Type B pancreatic cell (in vitro differentiated cells): ENCODE results near the gene KCNN1. TPM values are rescaled to one million over a fixed set of nuclear protein-coding genes. Genes with fewer than 3 reads are reported as not detected.
"Not testable (repeated sequence)": the region's sequence is repeated elsewhere in the genome, so short reads cannot be mapped to it uniquely, and the experiment has no call there.

Source experiments
- DNase-seq: peaks from one replicate; pipeline ENCODE4 v3.0.0; 2021; ENCODE audit warnings: mixed read lengths; ENCODE audit not compliant: unreplicated experiment; ENCODE audit errors: extremely low spot score
- H3K27ac Mint-ChIP-seq: 2 replicates; pipeline ENCODE4 v1.8.0; 2021; ENCODE audit warnings: mild to moderate bottlenecking, mixed read lengths
- H3K27me3 Mint-ChIP-seq: 2 replicates; pipeline ENCODE4 v1.8.0; 2021; ENCODE audit warnings: mixed read lengths
- H3K36me3 Mint-ChIP-seq: 2 replicates; pipeline ENCODE4 v1.8.0; 2021; ENCODE audit warnings: mixed read lengths
- H3K4me1 Mint-ChIP-seq: one replicate; pipeline ENCODE4 v1.8.0; 2021; ENCODE audit warnings: mixed read lengths; ENCODE audit not compliant: unreplicated experiment
- H3K4me3 Mint-ChIP-seq: 2 replicates; pipeline ENCODE4 v1.8.0; 2021; ENCODE audit warnings: mild to moderate bottlenecking, mixed read lengths
- H3K9me3 Mint-ChIP-seq: 2 replicates; pipeline ENCODE4 v1.8.0; 2021; ENCODE audit warnings: mixed read lengths
- total RNA-seq: library from RNA; stranded (reverse); gene quantifications from 2 replicates; pipeline ENCODE4 v1.2.1, GENCODE V29; 2021; ENCODE audit warnings: low replicate concordance
- TF ChIP-seq, protein P1 (sequence below): fragments of 200-600 bp; sonication (generic); conservative IDR thresholded peaks from 2 replicates; pipeline ENCODE4 v1.5.0; 2021; ENCODE audit warnings: antibody characterized with exemption, mild to moderate bottlenecking

KCNN1 gene
- total RNA-seq, 1 donor from 2014 or later: 13.4 TPM

DNA sequence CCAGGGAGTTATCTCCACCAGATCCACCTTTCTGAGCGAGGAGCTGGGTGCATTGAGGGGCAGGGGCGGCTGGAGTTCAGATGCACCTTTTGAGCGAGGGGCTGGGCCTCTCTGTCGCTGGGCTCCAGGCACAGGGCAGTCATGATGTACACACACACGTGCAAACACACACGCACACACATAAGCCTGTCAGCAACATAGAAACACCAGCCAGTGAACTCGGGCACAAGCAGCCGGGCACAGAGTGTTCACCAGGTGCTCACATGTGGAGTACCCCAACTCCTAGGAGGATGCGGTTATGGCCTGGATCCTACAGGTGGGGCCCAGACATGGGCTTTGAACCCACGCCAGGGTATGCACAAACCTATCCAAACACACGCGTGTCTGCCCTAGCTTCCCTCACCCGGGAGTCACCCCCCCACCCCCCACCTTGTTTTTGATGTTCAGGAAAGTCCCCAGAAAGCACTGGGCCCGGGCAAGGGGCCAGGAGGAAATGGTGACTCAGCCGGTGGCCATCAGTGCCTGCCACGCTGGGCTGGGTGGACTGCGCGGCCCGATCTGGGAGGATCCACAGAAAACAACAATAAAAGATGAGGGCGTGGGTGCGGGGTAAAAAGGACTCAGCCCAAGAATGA is 54.3 kb downstream of the KCNN1 start:
- no peak overlapping the region for H3K27ac Mint-ChIP-seq
- no peaks in the 10 kb centered on the region for H3K9me3 Mint-ChIP-seq
- H3K4me1 Mint-ChIP-seq: peaks cover 4% of the 10 kb centered on the region
- no peaks in the 10 kb centered on the region for H3K36me3 Mint-ChIP-seq
- DNase-seq: no peak
- no peaks in the 10 kb centered on the region for H3K27me3 Mint-ChIP-seq
- TF ChIP-seq, protein P1, sequence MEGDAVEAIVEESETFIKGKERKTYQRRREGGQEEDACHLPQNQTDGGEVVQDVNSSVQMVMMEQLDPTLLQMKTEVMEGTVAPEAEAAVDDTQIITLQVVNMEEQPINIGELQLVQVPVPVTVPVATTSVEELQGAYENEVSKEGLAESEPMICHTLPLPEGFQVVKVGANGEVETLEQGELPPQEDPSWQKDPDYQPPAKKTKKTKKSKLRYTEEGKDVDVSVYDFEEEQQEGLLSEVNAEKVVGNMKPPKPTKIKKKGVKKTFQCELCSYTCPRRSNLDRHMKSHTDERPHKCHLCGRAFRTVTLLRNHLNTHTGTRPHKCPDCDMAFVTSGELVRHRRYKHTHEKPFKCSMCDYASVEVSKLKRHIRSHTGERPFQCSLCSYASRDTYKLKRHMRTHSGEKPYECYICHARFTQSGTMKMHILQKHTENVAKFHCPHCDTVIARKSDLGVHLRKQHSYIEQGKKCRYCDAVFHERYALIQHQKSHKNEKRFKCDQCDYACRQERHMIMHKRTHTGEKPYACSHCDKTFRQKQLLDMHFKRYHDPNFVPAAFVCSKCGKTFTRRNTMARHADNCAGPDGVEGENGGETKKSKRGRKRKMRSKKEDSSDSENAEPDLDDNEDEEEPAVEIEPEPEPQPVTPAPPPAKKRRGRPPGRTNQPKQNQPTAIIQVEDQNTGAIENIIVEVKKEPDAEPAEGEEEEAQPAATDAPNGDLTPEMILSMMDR: no peak
- no peak overlapping the region for H3K4me3 Mint-ChIP-seq

DNA sequence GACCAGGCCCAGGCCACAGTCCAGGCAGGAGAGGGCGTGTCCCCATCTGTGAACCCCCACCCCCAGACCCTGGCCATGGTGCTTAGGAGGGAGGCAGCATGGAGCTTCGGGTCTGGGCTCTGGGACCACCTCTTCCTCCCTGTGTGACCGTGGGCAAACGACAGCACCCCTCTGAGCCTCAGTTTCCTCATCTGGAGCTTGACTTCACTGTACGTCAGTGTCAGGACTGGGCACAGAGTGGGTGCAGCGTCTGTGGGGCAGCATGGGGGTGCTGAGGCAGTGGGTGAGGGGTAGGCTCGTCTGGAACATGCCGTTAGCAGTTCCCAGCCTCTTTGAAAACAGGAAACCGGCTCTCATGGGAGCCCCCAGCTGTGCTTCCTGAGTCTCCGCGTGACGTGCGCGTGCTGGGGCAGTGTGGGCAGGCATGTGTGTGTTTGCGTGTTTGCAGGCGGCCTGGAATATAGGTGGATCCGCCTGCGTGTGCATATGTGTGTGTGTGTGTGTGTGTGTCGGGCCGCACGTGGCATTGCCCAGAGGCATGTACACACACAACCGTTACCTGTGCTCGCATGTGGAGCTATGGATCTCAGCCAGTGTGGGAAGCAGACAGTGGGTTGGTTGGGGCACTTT is 56.8 kb downstream of the KCNN1 start:
- H3K36me3 Mint-ChIP-seq: no peaks in the 10 kb centered on the region
- H3K27ac Mint-ChIP-seq: no peak overlapping the region
- DNase-seq: no peak
- H3K4me1 Mint-ChIP-seq: peaks cover 4% of the 10 kb centered on the region
- H3K4me3 Mint-ChIP-seq: no peak overlapping the region
- TF ChIP-seq, protein P1: no peak
- peaks cover 4% of the 10 kb centered on the region for H3K27me3 Mint-ChIP-seq
- H3K9me3 Mint-ChIP-seq: no peaks in the 10 kb centered on the region

DNA sequence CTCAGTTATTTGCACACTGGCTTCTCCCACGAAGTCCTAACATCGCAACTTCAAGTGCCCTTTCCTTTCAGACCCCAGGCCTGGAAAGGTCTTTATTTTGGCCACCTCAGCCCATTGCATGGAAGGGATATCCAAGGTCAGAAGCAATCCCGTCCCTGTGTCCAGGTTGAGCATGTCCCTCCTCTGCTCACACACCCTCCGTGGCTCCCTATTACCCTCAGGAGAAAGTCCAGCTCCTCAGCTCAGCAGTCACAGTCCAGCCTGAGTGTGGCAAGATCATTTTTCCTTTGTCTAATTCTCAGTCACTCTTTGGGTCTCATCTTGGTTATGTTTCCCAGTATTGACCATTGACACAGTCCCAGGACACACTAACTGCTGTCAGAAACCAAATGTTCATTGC is 60.2 kb downstream of the KCNN1 start:
- H3K36me3 Mint-ChIP-seq: no peaks in the 10 kb centered on the region
- no peak overlapping the region for H3K27ac Mint-ChIP-seq
- H3K4me1 Mint-ChIP-seq: peaks cover 3% of the 10 kb centered on the region
- TF ChIP-seq, protein P1: no peak
- peaks cover 8% of the 10 kb centered on the region for H3K27me3 Mint-ChIP-seq
- H3K9me3 Mint-ChIP-seq: no peaks in the 10 kb centered on the region
- H3K4me3 Mint-ChIP-seq: no peak overlapping the region
- DNase-seq: no peak

DNA sequence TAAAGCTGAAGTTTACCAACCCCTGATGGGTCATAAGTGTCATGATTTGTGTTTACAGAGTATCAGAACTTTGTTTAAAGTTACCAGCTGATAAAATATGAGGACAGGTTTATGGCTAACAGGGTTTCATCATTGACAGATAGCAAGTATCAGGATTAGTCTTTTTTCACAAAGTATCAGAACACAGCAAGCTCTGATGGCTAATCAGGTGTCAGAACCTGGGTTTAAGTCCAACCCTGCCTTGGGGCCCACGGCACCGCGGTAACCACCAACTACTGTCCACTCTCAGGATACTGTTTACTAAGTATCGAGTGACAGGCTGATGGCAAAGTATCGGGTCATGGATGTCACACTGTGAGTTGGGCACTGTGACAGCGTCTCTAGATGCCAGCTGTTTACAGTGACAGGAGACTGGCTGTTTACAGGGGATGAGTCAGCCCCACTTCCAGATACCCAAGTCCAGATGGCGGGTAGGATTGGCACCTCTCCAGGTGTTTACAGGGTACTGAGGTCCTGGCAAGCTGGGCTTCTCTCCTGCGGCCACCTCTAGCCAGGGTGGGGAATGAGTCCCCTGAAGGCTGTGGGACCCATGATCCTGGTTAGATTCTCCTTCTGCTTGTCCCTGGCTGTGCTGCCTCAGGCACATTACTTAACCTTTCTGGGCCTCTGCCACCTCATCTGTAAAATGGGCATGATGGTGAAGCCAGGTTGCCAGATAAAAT is 62.9 kb downstream of the KCNN1 start:
- Mint-ChIP-seq H3K4me3 (no peak overlapping the region), H3K9me3 (no peaks in the 10 kb centered on the region), H3K4me1 (no peaks in the 10 kb centered on the region), H3K27ac (no peak overlapping the region), H3K27me3 (peaks cover 8% of the 10 kb centered on the region), H3K36me3 (no peaks in the 10 kb centered on the region)
- TF ChIP-seq, protein P1: no peak
- no peak for DNase-seq

DNA sequence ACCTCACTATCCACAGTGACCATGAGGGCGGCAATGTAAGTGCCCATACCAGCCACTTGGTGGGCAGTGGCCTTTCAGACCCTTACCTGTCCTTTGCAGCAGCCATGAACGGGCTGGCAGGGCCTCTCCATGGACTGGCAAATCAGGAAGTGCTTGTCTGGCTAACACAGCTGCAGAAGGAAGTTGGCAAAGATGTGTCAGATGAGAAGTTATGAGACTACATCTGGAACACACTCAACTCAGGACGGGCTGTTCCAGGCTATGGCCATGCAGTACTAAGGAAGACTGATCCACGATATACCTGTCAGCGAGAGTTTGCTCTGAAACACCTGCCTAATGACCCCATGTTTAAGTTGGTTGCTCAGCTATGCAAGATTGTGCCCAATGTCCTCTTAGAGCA is 64.5 kb downstream of the KCNN1 start:
- H3K27ac Mint-ChIP-seq, H3K4me3 Mint-ChIP-seq, H3K4me1 Mint-ChIP-seq, H3K36me3 Mint-ChIP-seq, DNase-seq, H3K9me3 Mint-ChIP-seq, H3K27me3 Mint-ChIP-seq: not testable (repeated sequence)

DNA sequence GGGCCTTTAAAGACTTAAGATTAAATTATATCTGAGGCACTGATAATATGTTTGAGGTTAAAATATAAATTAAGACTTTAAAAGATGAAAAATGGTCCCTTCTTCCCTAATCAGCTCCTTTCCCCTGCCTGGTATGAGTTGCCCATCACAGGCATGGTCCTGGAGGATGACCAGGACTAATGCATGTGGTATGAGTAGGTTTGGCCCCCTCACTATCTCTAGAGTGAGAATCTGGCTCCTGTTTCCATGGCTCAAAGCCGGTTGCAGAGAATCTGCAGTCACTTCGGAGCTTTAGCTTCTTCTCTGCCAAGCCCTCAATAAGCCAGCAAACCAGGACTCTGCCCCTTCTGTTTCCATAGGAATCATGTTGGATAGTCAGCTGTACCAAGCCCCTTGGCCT is 65.2 kb downstream of the KCNN1 start:
- not testable (repeated sequence) for H3K36me3 Mint-ChIP-seq, H3K27me3 Mint-ChIP-seq, DNase-seq, H3K4me3 Mint-ChIP-seq, H3K9me3 Mint-ChIP-seq, H3K4me1 Mint-ChIP-seq, H3K27ac Mint-ChIP-seq
